Activated T-cell treated with anti-CD3 and anti-CD28 coated beads, Interleukin-2, amount 50 U/mL, for 24 hours (primary cell): Measurements from ENCODE around the gene CPT1C.

ENCODE experiments used
- DNase-seq: peaks from one replicate; pipeline ENCODE4 v3.0.0-alpha.2; 2020
- H3K27ac Mint-ChIP-seq: 2 replicates; pipeline ENCODE4 v1.8.0; 2020; ENCODE audit warnings: mild to moderate bottlenecking, mixed read lengths
- H3K27me3 Mint-ChIP-seq: 2 replicates; pipeline ENCODE4 v1.8.0; 2020; ENCODE audit warnings: mixed read lengths
- H3K36me3 Mint-ChIP-seq: 2 replicates; pipeline ENCODE4 v1.8.0; 2020; ENCODE audit warnings: low read depth, mixed read lengths
- H3K4me1 Mint-ChIP-seq: 2 replicates; pipeline ENCODE4 v1.8.0; 2020; ENCODE audit warnings: low read depth, mixed read lengths
- H3K4me3 Mint-ChIP-seq: 2 replicates; pipeline ENCODE4 v1.8.0; 2020; ENCODE audit warnings: mild to moderate bottlenecking, moderate library complexity, mixed read lengths
- H3K9me3 Mint-ChIP-seq: 2 replicates; pipeline ENCODE4 v1.8.0; 2020; ENCODE audit warnings: mixed read lengths

Gene CPT1C

DNA sequence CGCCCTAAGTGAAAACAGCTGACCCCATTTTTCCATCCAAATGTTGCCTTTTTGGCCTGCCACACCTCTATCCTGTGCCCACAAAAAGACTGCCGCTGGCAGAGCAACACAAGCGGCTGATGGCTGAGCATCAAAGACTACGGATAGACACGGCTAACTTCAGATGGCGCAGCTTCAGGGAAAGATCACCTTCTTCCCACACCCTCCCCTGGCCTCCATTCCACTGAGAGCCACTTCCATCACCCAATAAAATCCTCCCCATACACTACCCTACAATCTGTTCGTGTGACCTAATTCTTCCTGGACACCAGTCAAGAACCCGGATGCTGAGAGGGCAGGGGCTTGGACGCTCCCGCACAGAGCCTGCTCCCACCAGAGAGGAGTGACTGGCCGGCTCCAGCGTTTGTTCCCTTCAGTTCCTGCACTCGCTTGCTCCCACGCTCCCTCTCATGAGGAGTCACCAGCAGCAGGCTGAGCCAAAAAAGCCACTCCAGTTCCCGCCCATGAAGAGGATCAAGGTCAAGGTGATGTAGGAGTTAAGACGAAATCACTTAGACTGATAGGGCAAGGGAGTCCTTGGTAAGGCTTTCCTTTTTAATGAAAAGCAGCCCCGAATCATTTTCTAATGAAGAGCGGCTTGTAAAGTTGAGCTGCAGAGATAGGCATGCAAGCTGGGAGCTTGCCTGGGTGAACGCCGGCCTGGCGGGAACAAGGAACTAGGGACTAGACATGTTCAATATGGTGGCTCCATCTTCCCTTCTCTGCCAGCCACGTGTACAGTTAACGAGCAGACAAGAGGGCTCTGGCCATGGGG is 36.5 kb downstream of the CPT1C start:
- no peak overlapping the region for H3K27ac Mint-ChIP-seq
- H3K36me3 Mint-ChIP-seq: no peaks in the 10 kb centered on the region
- DNase-seq: no peak
- no peak overlapping the region for H3K4me3 Mint-ChIP-seq
- H3K27me3 Mint-ChIP-seq: no peaks in the 10 kb centered on the region
- H3K4me1 Mint-ChIP-seq: no peaks in the 10 kb centered on the region
- H3K9me3 Mint-ChIP-seq: no peaks in the 10 kb centered on the region

DNA sequence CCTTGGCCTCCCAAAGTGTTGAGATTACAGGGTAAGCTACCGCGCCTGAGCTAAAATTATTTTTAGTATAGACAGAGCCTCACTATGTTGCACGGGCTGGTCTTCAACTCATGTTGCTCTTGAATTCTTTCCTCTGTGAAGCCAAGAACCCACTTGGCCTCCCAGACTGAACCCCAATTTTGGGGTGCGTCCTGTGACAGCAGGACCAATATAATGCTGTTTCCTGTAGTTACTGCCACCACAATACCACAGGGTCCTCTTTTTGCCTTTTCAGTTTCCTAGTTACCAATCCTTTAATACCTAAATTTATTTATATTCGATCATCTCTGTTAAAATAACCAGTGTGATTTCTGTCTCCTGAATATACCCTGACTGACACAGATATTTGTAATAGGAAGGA is 39.2 kb downstream of the CPT1C start:
- Mint-ChIP-seq H3K4me3 (no peak overlapping the region), H3K36me3 (no peaks in the 10 kb centered on the region), H3K27ac (no peak overlapping the region), H3K4me1 (no peaks in the 10 kb centered on the region), H3K27me3 (no peaks in the 10 kb centered on the region), H3K9me3 (no peaks in the 10 kb centered on the region)
- DNase-seq: no peak

DNA sequence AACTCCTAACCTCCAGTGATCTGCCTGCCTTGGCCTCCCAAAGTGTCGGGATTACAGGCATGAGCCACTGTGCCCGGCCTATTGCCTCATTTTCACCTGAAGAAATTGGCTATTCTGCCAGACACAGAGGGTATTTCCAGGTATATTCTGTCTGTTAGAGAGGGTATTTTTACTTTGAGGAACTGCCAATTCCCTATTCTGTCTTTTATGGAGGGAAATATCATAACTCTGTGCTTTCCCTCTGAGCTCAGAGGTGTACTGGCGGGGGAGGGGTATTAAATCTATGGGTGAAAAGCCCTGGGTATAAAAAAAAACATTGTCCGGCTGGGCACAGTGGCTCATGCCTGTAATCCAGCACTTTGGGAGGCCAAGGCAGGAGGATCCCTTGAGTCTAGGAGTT is 47.4 kb downstream of the CPT1C start:
- Mint-ChIP-seq H3K27me3 (no peaks in the 10 kb centered on the region), H3K36me3 (no peaks in the 10 kb centered on the region)

DNA sequence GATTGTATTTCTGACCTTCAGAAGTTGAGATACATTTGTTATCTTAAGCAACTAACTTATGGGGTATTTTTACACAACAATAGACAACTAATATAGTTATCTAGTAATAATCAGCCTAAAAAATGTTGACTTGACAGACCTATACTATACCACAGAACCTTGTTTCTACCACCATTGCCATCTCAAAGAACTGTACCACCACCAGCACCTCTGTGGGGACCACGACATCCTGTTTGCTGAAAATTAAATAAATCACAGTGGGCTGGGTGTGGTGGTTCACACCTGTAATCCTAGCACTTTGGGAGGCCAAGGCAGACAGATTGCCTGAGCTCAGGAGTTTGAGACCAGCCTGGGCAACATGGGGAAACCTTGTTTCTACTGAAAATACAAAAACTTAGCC is 48.2 kb downstream of the CPT1C start:
- Mint-ChIP-seq H3K27me3 (no peaks in the 10 kb centered on the region), H3K4me1 (peaks cover 5% of the 10 kb centered on the region), H3K36me3 (no peaks in the 10 kb centered on the region), H3K27ac (no peak overlapping the region), H3K4me3 (no peak overlapping the region), H3K9me3 (no peaks in the 10 kb centered on the region)
- no peak for DNase-seq

More for the DNA sequence above, 47.4 kb downstream of the CPT1C start:
- H3K4me1 Mint-ChIP-seq: peaks cover 5% of the 10 kb centered on the region
- no peaks in the 10 kb centered on the region for H3K9me3 Mint-ChIP-seq
- H3K4me3 Mint-ChIP-seq: no peak overlapping the region
- no peak for DNase-seq
- no peak overlapping the region for H3K27ac Mint-ChIP-seq

DNA sequence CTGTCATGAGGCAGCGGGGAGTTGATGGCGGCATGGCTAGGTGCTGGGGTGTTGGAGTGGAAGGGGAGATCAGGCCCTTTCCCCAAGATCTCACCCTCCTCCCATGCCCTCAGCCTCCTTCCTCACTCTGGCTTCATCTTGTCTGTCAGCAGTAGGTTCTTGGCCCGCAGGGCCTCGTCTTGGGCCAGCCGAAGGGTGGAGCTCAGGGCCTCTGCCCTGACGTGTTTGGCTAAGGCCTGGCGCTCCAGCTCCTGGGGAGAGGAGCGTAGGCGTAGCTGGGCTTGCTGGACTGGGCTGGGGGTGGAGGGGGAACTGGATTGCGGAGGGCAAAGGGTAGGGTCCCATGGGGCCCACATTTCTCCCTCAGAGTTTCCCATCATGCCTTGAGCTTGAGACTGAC is 49.0 kb downstream of the CPT1C start:
- Mint-ChIP-seq H3K27me3 (no peaks in the 10 kb centered on the region), H3K27ac (no peak overlapping the region), H3K4me3 (no peak overlapping the region), H3K4me1 (peaks cover 5% of the 10 kb centered on the region), H3K9me3 (no peaks in the 10 kb centered on the region), H3K36me3 (no peaks in the 10 kb centered on the region)
- no peak for DNase-seq

DNA sequence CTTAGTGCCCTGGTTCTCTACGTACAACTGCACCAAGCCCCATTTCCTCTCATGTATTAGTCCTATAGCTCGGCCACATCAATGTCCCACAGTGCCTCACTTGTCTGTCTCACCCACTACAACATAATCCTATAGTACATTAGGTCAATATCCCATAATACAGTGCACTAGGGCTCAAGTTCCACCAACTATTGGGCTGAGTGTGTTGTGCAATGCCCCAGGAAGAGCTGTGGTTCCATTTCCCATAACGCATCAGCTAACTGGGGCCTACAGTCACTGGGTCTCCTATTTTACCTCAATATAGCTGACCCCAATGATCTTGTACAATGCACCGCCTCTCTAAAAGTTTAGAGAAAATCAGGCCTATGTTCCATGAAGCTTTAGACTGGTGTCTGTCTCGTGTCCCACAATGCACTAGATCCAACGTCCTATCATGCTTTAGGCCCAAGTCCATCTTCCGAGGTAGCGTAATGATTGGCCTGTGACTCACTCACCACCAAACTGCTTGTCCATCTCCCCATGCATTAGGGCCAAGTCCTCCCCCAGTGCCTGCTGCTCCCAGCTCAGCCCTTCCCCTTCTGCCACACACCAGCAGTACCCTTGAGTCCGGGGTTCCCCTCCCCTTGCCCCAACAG is 50.4 kb downstream of the CPT1C start:
- Mint-ChIP-seq H3K4me1 (peaks cover 8% of the 10 kb centered on the region), H3K4me3 (no peak overlapping the region), H3K27ac (no peak overlapping the region), H3K27me3 (no peaks in the 10 kb centered on the region), H3K9me3 (no peaks in the 10 kb centered on the region), H3K36me3 (no peaks in the 10 kb centered on the region)
- DNase-seq: no peak

DNA sequence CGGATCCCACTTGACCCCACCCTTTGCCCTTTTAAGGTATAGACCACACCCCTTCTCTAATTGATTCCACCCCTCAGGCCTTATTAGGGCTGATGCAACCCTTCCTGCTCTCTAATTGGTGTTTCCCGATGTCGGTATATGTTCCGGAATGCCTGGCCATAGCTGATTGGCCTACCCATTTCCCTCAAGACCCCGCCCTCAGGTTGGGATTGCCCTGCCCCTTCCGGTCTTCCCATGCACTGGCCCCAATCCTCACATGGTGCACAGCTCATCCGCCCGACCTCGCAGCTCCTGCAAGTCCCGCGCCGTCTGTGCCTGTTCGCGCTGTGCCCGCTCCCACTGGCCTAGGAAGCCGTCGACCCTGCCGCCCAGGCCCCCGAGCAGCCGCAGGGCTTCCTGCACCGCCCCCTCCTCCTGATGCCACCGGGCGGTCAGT is 54.0 kb downstream of the CPT1C start:
- no peak overlapping the region for H3K4me3 Mint-ChIP-seq
- no peak for DNase-seq
- H3K4me1 Mint-ChIP-seq: peaks cover 3% of the 10 kb centered on the region
- no peaks in the 10 kb centered on the region for H3K27me3 Mint-ChIP-seq
- H3K9me3 Mint-ChIP-seq: no peaks in the 10 kb centered on the region
- H3K36me3 Mint-ChIP-seq: no peaks in the 10 kb centered on the region
- H3K27ac Mint-ChIP-seq: no peak overlapping the region

DNA sequence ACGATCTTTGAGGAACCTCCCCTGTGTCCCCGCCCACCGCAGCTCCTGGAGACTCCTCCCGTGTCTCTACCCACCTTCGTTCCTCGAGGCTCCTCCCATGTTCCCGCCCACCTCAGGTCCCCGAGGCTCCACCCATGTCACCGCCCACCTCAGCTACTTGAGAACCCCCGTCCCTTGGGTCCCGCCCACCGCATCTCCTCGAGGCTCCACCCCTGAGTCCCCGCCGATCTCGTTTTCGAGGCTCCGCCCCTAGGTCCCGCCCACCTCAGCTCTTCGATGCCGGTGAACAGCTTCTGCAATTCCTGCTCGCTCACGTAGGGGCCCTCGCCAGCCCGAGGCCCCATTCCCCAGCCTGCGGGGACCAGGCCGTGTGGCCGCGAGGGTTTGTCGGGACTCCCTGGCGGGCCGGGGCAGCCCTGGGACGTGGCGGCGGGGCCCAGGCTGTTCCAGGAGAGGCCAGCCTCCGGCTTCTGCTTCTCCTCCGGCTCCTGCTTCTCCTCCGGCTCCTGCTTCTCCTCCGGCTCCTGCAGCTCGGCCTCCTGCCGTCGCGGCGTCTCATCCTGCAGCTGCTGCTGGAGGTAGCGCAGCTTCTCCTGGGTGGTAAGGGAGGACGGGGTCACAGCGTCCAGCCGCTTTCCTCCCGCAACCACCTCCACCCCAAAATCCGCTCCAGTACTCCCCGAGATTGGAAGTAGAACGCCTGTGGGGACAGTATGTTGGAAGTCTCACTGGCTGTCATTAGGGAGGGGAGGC is 55.5 kb downstream of the CPT1C start:
- H3K4me3 Mint-ChIP-seq: no peak overlapping the region
- no peak overlapping the region for H3K27ac Mint-ChIP-seq

DNA sequence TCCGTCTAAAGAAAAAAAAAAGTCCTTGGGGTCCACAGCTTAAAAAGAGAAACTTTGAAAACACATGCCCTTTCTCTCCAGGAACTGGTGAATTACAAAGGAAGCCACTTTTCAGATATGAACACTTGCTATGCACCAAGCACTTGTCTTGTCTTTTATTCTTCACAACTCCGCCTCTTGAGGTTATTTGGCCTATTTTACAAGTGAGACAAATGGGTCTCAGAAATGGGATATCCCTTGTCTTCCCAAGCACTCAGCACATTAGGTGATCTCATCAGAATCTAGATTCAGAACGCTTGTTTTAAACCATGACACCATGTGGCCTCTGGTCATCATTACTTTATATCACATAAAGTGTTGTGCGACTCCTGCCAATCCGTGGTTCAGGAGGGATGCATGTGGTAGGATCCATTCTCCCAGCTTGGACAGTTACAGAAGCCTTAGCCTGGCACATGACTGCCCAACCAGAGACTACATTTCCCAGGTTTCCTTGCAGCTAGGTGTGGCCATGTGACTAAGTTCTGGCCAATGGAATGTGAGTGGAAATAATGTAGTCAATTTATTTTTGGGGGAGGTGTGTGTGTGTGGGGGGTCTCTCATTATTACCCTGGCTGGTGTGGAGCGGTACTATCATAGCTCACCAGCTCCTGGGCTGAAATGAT is 58.3 kb downstream of the CPT1C start:
- no peak for DNase-seq
- Mint-ChIP-seq H3K4me1 (peaks cover 3% of the 10 kb centered on the region), H3K4me3 (no peak overlapping the region), H3K9me3 (no peaks in the 10 kb centered on the region), H3K27ac (no peak overlapping the region), H3K27me3 (no peaks in the 10 kb centered on the region), H3K36me3 (no peaks in the 10 kb centered on the region)

More for the DNA sequence above, 55.5 kb downstream of the CPT1C start:
- no peaks in the 10 kb centered on the region for H3K36me3 Mint-ChIP-seq
- peak; percentile 67 for DNase-seq
- no peaks in the 10 kb centered on the region for H3K9me3 Mint-ChIP-seq
- peaks cover 3% of the 10 kb centered on the region for H3K4me1 Mint-ChIP-seq
- H3K27me3 Mint-ChIP-seq: no peaks in the 10 kb centered on the region

DNA sequence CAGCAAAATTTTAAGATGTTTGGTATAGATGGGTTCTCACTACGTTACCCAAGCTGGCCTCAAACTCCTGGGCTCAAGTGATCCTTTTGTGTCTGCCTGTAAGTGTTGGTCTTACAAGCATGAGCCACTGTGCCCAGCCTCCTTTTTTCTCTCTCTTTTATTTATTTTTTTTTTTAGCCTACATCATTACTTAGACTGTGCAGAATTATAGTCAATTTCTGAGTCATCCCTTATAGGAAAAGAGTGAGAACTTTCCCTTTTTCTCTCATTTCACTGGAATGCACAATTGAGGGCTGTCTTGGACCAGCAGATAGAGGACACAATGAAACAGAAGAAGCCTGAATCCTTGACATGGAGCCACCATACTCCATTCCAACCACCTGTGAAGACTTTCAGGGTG is 58.9 kb downstream of the CPT1C start:
- Mint-ChIP-seq H3K36me3 (no peaks in the 10 kb centered on the region), H3K9me3 (no peaks in the 10 kb centered on the region), H3K27me3 (no peaks in the 10 kb centered on the region), H3K4me3 (no peak overlapping the region), H3K4me1 (peaks cover 3% of the 10 kb centered on the region), H3K27ac (no peak overlapping the region)
- DNase-seq: no peak

DNA sequence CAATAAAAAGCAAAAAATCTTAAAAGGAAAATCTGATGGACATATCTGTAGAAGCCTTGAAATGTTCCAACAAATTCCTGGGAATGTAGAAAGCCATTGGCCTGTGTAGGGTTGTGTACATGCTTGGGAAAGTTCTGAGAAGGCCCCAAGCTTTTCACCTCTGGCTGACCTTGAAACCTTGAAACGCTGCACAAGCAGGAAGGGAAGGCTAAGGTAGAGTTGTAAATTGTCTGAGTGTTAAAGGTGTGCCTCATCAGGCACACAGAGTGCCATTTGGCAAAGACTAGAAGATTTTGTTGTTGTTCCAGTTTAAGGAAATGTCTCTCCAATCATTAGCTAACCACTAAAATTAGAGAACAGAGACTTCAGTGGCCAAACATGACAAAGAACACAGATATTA is 61.8 kb downstream of the CPT1C start:
- Mint-ChIP-seq H3K4me1 (no peaks in the 10 kb centered on the region), H3K9me3 (peaks cover 5% of the 10 kb centered on the region), H3K27me3 (no peaks in the 10 kb centered on the region), H3K4me3 (no peak overlapping the region), H3K27ac (no peak overlapping the region), H3K36me3 (no peaks in the 10 kb centered on the region)
- no peak for DNase-seq

DNA sequence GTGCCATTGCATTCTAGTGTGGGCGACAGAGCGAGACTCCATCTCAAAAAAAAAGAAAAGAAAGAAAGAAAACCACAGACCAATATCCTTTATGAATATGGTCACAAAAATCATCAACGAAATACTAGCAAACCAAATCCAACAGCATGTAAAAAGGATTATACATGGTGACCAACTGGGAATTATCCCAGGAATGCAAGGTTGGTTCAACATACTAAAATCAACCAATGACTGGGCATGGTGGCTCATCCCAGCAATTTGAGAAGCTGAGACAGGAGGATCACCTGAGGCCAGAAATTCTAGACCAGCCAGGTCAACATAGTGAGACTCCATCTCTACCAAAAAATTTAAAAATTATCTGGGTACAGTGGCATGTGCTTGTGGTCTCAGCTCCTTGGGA is 65.0 kb downstream of the CPT1C start:
- Mint-ChIP-seq H3K4me3 (no peak overlapping the region), H3K27ac (no peak overlapping the region), H3K4me1 (no peaks in the 10 kb centered on the region), H3K36me3 (no peaks in the 10 kb centered on the region), H3K27me3 (no peaks in the 10 kb centered on the region), H3K9me3 (peaks cover 5% of the 10 kb centered on the region)
- no peak for DNase-seq

DNA sequence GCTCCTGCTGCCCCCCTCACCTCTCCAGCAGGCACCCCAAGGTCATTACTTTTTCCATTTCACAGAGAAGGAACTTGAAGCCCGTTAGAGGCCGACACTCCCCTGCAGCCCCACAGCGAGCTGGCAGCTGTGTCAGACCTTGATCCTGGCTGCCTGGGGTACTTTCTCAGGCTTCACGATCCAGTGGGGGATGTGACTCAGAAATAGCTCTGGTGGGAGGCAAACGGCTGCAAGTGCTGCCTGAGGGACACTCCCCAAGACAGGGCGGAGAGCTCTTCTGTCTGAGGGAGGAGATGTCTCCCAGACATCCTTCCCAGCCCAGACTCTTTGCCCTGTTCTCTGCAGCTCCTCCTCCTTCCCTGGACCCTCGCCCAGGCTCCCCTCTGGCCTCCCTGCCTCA is 67.4 kb downstream of the CPT1C start:
- H3K27ac Mint-ChIP-seq: no peak overlapping the region
- H3K36me3 Mint-ChIP-seq: no peaks in the 10 kb centered on the region
- H3K27me3 Mint-ChIP-seq: no peaks in the 10 kb centered on the region

DNA sequence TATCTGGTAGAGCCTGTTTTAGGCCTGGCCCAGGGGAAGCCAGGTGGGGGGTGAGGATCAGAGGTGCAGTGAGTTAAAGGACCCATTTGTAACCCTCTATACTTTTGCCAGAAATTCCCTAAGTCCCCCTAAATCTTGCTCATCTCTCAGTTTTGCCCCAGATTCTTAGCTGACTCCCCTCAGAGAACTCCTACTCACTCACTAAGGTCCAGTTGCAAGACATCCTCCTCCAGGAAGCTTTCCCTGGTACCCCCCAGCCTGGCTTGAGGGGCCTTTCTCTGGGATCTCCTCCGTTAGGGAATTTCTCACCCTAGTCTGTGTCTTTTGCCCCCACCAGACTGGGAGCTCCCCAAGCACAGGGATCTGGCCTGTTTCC is 70.3 kb downstream of the CPT1C start:
- H3K27me3 Mint-ChIP-seq: no peaks in the 10 kb centered on the region
- H3K27ac Mint-ChIP-seq: peak overlapping the region; percentile 73
- peak overlapping the region; percentile 46 for H3K4me3 Mint-ChIP-seq
- H3K4me1 Mint-ChIP-seq: peaks cover 9% of the 10 kb centered on the region
- no peak for DNase-seq
- H3K36me3 Mint-ChIP-seq: no peaks in the 10 kb centered on the region
- H3K9me3 Mint-ChIP-seq: peaks cover under 1% of the 10 kb centered on the region

More for the DNA sequence above, 67.4 kb downstream of the CPT1C start:
- DNase-seq: no peak
- Mint-ChIP-seq H3K9me3 (peaks cover 5% of the 10 kb centered on the region), H3K4me1 (no peaks in the 10 kb centered on the region), H3K4me3 (no peak overlapping the region)
